Left cardiac atrium (tissue), 4 donors: Measurements from ENCODE around the gene CST5. TPM values are rescaled to one million over a fixed set of nuclear protein-coding genes. Genes with fewer than 3 reads are reported as not detected.
"Not testable (repeated sequence)": the region's sequence is repeated elsewhere in the genome, so short reads cannot be mapped to it uniquely, and the experiment has no call there.

Experiments used
- ATAC-seq, 2 donors: fragments of 200-7000 bp; cut with Tn5 transposase; one replicate each; pipeline ENCODE4 v1.9.1; 2020; ENCODE audit warnings: mild to moderate bottlenecking in 2 of 2, moderate library complexity in 2 of 2
- DNase-seq: peaks from one replicate; pipeline ENCODE4 v3.0.0-alpha.2; 2020
- intact Hi-C, 2 donors: fragments of 100-400 bp; cut with DNase I; formaldehyde crosslinking; loops; one replicate each; pipeline versions ENCODE4 v1.14.1 to v1.15.1; 2022 to 2023
- total RNA-seq, 2 donors: library from RNA; stranded (reverse); fragmentation: NEBNext Ultra II Directional; extraction: Animal tissue kit (Norgen Biotek cat#: 25700); gene quantifications; one replicate each; pipeline ENCODE4 v1.2.1, GENCODE V29; 2021
- donor health status: DM: no; HTN: yes; CAD: no.
- donor health status: DM: no; HTN: yes; CAD: no; lungs with severe emphysema.
- donor health status: DM: yes; HTN: yes; CAD: no.
- donor health status: Dilated cardiomyopathy.

CST5 gene
- total RNA-seq, 2 donors from 2014 or later: not detected

- ATAC-seq: no peak
Measured at GRCh38 chr20:23907579-23907978, 28.0 kb upstream of the CST5 start.

DNA sequence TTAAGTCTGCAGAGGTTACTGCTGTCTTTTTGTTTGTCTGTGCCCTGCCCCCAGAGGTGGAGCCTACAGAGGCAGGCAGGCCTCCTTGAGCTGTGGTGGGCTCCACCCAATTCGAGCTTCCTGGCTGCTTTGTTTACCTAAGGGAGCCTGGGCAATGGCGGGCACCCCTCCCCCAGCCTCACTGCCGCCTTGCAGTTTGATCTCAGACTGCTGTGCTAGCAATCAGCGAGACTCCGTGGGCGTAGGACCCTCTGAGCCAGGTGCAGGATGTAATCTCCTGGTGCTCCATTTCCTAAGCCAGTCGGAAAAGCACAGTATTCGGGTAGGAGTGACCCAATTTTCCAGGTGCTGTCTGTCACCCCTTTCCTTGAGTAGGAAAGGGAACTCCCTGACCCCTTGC, 22.8 kb upstream of the CST5 start:
- intact Hi-C loops, DNase-seq, ATAC-seq: not testable (repeated sequence)

More at GRCh38 chr20:23907579-23907978, 28.0 kb upstream of the CST5 start:
- DNase-seq: no peak
- intact Hi-C loops: no loop called here

DNA sequence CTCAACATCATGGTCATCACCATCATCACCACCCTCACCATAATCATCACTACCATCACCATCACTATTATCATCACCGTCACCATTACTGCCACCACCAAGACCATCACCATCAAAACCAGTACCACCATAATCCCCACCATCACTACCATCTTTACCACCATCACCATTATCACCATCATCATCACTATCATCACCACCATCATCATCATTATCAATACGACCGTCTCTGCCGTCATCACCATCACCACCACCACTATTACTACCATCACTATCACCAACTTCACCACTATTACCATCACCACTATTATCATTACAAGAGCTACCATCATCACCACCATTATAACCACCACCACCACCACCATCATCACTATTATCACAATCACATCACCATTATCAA, 11.3 kb upstream of the CST5 start:
- ATAC-seq, DNase-seq, intact Hi-C loops: not testable (repeated sequence)

GRCh38 chr20:23889775-23890187, 10.2 kb upstream of the CST5 start:
- intact Hi-C loops: loop anchor here in 1 of 2 donors (5.0 kb wide), 1 partner anchor 108 kb away; no protein-coding TSS in a partner anchor
- ATAC-seq: peak; percentile 80 to 85
- DNase-seq: peak; percentile 52

DNA sequence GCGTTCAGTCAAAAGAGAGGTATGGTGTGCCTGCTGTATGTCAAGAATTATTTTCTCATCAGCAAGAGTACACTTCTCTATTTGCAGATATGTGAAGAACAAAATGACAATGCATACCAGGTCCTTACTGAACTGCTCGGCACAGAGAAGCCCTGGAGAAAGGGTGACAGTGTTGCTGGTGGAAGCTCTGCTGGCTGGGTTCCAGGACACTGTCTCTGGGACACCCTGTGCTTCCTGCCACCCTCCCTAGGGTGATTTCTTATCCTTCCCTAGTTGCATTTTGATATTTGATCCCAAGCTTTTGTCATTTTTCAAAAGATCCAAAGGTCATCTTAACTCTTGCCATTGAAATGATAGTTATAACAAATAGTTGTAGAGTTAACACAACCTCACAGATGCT, 8.3 kb upstream of the CST5 start:
- intact Hi-C loops: loop anchor here in 1 of 2 donors (5.0 kb wide), 1 partner anchor 109 kb away; no protein-coding TSS in a partner anchor
- no peak for ATAC-seq
- no peak for DNase-seq

- intact Hi-C loops: loop anchor here in 1 of 2 donors (5.0 kb wide), 1 partner anchor 113 kb away; no protein-coding TSS in a partner anchor
- ATAC-seq: no peak
- DNase-seq: no peak
Measured at GRCh38 chr20:23884771-23885162, 5.2 kb upstream of the CST5 start.

DNA sequence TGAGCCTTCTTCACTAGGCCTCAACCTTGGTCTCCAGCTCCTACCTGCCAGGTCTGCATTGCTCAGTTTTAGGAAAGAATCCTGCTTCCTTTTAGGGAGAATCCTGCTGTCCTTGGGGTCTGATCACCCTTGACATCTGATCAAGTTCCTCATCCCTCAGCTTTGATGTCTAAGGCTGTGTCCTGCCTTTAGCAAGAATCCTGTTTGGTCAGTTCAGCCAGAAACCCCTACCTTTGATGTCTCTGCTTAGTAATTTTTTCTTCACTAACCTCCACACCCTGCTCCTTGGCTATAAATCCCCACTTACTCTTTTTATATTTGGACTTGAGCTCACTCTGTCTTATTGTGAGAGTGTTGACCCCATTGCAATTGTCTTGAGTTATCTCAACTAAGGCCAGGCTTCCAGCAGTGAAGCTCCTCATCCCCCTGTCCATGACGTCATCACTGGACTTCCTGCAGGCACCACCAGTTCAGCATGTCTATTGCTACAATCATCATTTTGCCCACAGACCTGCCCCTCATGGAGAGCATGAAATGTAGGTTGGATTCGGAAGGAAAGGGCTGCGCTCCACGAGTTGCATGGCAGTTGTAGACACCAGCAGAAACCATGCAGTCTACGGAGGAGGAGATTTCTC, 4.7 kb upstream of the CST5 start:
- DNase-seq (no peak), ATAC-seq (no peak)
- intact Hi-C loops: no loop called here

DNA sequence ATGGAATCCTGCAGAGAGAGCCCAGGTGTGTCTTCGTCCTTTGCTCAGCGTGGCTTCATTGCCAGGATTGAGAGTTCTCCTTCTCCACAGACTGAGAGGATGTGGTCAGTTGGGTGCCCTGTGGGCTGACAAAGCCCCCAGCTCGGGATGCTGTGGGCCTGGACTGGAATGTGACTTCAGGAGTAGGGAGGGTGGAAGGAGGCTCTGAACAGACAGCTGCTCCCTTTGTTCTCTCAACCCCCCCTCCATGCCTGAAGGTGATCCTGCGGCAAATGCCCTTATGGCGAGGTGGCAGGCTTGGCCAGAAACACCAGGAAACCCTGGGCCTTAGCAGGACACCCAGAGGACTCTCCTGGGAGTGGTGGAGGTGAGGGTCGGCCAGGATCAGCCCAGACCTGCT, 1.8 kb upstream of the CST5 start:
- intact Hi-C loops: no loop called here
- DNase-seq: no peak

GRCh38 chr20:23880417-23880816, 869 bp upstream of the CST5 start:
- intact Hi-C loops: no loop called here
- DNase-seq: no peak
- no peak for ATAC-seq

More for the DNA sequence above, 1.8 kb upstream of the CST5 start:
- no peak for ATAC-seq

DNA sequence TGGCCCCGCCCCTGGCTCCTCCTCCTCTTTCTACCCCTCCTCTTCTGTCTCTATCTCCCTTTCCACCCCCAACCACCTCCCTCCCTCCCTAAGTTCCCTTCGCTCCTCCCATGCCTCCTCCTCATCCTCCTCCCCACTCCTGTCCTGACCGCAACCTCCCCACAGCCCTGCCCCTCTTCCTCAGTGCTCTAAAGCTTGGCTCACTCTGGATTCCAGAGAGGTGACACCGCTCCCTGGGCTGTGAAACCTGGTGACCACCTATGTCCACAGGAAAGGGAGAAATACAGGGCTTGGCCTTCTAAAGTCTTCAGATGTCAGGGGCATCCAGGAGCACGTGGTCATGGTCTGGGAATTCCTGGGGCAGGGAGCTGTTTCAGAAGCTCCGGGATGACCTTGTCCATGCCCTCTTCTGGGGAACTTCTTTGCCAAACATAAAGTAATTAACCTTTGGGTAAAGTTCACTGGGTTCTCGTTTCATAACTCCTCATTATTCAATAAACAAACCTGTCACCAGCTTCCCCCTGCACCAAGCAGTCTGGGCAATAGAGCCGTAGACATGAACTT, 345 bp upstream of the CST5 start:
- intact Hi-C loops: no loop called here
- DNase-seq: no peak
- no peak for ATAC-seq

DNA sequence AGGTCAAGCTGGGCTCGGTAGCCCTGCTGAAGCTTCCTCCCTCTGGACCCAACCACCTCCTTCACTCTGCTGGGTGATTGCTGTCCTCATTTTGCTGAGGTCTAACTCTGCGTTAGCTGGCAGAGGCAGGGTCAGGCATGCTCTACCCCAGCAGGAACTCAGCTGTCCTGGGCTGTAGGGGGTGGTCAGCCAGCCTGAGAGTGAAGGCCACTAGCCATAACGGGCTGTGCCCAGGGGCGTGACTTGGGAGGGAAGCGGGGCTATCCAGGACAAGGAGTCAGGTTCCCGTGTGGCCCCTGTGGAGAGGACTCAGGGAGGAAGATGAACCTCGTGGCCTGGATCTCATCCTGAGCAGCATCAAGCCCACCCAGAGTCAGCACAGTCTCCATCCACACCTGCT, 761 bp downstream of the CST5 start:
- intact Hi-C loops: no loop called here
- no peak for DNase-seq
- ATAC-seq: no peak

DNA sequence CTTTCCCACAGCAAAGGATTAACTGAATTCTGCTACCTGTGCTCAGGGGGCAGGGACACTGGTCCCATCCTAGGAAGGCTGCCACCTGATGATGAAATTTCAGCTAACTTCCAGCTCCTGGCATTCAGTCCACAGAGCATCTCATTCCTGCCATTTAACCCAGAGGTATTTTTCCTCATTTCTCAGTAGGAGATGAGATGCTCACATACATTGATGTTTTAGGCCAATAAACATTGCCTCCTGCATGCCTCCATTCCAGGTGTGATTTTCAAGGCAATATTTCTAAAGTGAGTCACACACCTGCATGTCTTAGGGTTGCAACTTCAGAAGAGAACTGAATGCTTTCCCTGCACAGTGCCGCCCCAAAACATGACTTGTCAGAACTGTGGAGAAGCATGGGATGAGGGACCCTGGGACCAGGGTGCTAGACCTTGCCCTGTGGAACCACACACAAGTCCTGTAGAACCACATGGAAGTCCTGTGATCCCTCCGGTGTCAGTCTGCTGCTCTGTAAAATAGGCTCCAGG, 1.5 kb downstream of the CST5 start:
- intact Hi-C loops, DNase-seq, ATAC-seq: not testable (repeated sequence)

- no peak for ATAC-seq
- DNase-seq: no peak
- intact Hi-C loops: no loop called here
Measured at GRCh38 chr20:23877524-23877923, 2.0 kb downstream of the CST5 start.

- ATAC-seq (no peak), DNase-seq (no peak)
- intact Hi-C loops: no loop called here
Measured at GRCh38 chr20:23875606-23876237, 3.8 kb downstream of the CST5 start.

DNA sequence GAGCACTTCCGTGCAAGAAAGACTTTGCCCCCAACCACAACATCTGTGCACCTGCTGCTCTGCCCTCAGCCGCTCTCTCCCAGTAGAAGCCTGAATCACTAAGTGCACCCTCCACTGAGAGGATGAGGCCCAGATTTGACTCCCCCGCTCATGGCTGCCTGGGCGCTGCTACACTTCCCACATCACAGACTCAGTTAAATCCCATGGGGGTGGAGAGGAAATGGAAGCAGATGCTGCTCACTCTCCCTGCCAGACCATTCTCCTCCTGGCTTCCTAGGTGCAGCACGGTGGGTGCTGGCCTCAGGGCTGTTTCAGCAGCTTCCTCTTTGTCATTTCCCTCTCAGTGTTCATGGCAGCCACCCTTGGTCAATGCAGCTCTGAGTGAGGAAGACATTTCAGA, 4.8 kb downstream of the CST5 start:
- ATAC-seq (no peak), DNase-seq (no peak)
- intact Hi-C loops: no loop called here

GRCh38 chr20:23873370-23874015, 6.1 kb downstream of the CST5 start:
- DNase-seq (no peak), ATAC-seq (no peak)
- intact Hi-C loops: no loop called here

DNA sequence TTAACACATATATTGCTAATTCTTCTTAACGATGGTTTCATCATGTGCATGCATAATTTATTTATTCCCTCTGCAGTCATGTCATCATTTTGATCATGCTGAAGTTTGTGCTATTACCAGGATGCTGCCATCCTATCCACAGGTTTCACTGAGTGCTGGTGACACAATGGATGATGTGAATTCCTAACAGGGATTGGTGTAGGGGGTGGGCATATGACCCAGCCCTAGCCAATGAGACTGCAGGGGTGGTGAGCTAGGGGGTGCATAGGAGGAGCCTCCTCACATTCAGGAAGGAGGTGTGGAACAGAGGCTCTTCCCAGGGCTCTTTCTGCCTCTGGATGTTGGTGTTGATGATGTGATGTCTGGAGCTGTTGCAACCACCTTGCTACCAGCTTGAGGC, 7.5 kb downstream of the CST5 start:
- ATAC-seq (no peak), DNase-seq (no peak)
- intact Hi-C loops: no loop called here

DNA sequence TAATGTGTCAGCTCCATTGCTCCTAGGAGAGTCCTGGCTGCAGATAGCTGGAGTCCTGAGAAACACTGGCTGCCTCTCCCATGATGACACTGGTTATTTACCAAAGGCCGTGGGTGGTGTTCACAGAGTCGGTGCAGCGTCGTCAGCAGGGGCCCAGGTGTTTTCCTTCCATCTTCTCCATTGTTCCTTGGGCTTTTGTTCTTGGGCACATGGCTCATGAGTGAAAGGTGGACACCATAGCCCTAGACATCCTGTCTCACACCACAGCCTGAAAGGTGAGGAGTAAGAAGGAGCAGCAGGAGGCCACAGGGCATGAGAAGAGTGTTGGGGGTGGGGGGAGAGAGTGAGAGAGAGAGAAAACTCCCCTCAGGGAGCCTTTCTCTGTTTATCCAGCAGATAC, 9.1 kb downstream of the CST5 start:
- no peak for ATAC-seq
- no peak for DNase-seq
- intact Hi-C loops: no loop called here

DNA sequence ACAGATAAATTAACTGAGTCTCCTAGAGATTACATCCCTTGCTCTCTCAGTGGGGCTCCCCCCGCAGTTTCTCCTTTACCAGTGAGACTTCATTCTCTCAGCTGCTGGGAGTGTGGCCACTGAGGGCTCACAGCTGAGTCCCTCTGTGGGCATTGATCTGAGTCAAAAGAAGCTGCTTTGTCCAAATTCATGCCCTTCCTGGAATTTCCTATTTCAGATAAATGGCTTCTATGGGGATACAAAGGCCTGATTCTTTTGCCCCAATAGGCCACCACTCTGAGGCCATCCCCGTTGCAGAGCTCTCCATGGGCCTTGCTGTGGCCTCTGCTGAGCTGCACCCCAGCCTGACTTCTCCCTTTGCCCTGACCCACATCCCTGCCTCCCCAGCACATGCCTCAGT, 10.0 kb downstream of the CST5 start:
- DNase-seq (no peak), ATAC-seq (no peak)
- intact Hi-C loops: no loop called here

GRCh38 chr20:23868321-23868720, 11.2 kb downstream of the CST5 start:
- intact Hi-C loops: no loop called here
- DNase-seq (no peak), ATAC-seq (no peak)
